Limb (tissue), 2 donors: ENCODE data around the gene NAT8L.
A peak's percentile ranks its signal among the peaks of the same experiment; 100 is the strongest.

ENCODE experiments used
- DNase-seq, 2 donors: peaks; one replicate each; pipeline ENCODE4 v3.0.0-alpha.2; 2016; ENCODE audit errors: extremely low spot score in 2 of 2

The NAT8L gene

DNA sequence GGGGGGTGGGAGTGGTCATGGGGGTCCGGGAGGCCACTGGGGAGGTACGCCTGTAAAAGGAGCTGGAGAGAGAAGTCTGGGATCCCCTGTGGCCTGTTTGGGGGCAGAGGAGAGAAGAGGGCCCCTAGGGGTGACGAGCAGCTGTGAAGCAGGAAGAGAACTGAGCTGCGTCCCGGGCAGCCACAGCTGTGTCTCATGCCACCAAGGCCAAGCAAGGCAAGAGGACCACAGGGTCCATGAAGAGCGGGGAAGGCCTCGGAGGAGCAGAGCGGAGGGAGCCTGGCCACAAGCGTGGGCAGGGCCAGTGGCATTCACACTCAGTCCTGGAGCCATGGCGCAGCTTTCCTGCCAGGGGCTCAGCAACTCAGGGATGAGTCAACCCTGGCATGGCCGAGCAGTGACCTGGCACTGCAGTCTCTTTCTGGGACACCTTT is 13.6 kb upstream of the NAT8L start:
- DNase-seq = peak in 1 of 2 donors; percentile 38

DNA sequence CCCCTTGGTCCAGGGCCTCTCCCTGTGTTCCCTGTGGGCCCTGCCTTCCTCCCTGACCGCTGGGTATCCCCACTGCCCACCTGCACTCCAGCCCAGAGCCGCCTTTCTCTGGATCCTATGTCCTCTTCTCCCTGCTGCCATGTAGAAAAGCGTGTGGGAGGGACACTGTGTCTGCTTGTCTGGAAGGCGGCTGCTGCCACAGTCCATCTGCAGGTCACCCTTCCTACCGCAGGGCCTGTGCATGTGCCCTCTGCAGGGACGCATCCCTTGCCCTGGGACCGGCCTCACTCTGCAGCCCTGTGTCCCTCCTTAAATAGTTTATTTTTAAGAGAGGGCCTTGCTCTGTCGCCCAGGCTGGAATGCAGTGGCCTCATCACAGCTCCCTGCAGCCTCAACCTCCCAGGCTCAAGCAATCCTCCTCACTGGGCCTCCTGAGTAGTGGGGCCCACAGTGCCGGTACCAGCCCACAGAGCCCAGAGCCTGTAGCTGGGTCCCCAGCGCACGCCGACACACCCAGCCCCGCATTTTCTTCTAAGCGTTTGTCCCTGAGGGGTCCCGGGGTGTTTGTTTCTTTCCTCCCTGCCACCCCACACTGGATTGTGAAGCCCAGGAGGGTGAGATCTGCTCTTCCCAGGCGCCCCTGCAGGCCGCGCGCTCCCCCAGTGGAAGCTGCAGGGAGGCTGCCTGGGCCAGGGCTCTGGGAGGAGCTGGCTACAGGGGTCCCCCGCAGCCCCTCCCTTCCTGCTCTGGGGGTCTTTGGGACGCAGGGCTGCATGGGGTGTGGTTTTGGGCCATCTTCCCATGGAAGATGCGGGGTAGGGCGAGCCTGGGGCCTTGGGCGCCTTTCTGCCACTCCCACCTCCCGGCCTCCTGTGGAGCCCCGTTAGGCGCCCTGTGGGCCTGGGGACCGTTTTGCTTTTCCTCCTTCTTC is 12.8 kb upstream of the NAT8L start:
- DNase-seq = peak in 1 of 2 donors; percentile 38

DNA sequence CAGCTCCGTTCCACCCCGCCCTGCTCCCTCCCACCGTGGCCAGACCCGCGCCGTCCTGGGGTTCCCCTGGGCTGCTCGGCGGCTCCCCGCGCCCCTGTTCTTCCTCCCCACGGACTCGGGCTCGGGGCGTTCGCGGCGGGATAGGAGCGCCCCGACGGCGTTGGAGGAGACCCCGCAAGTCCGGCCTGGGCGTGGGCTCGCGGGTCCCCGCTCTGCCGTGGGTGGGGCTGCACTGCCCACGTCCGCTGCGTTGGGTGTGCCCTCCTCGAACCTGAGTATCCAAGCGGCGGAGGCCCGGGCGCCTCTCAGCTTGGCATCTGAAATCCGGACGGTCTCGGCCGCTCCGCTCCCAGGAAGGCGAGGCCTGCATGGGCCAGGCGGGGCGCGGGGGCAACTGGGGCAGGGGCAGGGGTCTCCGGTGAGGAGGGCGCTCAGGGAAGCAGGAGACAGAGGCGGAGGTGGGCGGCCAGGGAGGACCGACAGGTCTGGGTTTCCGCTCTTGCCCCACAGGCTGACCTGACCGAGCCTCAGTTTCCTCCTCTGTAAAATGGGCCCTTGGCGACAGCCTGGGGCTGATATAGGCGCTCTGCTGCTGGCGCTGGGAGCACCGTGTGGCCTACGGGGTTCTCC is 12.0 kb upstream of the NAT8L start:
- peak in 1 of 2 donors; percentile 38 for DNase-seq

DNA sequence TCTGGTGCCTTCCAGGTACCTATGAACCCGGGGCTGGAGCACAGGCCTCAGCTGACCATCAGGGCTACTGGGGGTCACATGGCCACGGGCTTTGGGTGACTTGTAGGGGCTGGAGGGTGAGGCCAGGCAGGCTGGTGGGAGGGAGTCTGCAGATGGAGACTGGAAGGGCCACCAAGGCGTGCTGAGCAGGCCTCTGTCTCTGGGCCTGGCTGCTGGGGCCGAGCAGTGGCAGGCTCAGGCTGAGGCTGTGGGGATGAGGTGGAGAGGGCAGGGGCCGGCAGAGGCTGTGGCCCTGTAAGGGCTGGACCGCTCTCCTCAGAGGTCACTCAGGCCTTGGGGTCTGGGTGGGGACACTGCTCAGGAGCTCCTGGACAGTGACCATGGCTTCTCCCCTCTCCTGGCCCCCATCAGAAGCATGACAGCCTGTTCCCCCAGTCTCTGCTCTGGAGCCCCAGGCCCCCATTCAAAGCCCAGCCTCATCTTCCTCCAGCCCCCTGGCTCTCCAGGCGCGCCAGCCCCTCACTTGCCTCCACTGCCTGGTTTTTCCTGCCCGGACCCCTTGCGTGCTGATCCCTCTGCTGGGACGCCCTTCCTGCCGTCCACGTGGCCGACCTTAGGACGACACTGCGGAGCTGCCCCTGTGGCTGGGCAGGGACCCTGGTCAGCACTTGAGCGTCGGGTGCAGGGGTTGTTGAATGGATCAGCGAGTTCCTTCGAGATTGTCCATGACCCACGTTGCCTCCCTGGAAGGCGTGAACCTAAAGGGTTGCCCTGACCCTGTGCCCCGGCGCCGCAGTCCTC is 11.1 kb upstream of the NAT8L start:
- DNase-seq = no peak

DNA sequence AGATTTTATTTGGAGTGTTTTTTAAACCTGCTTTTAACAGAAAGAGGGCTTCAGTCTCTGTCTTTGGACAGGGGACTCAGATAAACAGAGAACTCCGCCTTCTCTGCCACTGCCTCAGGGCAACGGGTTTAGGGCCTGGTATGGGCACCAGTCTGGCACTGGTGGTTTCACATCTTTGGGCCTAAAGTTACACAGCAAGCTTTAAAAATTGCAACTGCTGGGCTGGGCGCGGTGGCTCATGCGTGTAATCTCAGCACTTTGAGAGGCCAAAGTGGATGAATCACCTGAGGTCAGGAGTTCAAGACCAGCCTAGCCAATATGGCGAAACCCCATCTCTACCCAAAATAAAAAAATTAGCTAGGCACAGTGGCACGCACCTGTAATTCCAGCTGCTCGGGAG is 10.3 kb upstream of the NAT8L start:
- DNase-seq = no peak

DNA sequence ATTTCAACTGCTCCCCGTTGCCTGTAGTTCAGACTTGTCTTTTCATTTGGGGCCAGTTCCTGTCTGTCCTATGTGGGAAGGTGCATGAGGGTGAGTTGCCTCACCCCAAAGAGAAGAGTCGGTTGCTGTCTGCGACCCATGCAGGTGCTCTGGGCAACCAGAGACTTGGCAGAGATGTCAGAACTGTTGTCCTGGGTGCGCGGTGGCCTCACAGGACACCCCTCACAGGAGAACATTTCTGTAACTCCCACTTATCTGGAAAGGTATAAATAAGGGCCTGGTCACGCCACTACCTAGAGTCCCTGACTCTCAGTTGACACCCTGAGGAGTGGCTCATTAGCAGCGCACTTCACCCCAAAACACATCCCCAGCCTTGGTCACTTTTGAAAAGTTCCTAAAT is 9.7 kb upstream of the NAT8L start:
- DNase-seq = no peak

DNA sequence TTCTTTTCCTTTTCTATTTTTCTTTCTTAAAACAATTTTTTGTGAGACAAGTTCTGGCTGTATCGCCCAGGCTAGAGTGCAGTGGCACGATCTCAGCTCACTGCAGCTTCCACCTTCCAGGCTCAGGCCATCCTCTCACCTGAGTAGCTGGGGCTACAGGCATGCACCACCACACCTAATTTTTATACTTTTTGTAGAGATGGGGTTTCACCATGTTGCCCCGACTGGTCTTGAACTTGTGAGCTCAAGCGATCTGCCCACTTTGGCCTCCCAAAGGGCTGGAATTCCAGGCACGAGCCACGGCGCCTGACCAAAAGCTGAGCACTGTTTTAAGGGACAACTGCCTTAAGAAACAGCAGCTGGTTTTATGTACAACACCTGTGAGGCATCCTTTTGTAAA is 9.3 kb upstream of the NAT8L start:
- no peak for DNase-seq

DNA sequence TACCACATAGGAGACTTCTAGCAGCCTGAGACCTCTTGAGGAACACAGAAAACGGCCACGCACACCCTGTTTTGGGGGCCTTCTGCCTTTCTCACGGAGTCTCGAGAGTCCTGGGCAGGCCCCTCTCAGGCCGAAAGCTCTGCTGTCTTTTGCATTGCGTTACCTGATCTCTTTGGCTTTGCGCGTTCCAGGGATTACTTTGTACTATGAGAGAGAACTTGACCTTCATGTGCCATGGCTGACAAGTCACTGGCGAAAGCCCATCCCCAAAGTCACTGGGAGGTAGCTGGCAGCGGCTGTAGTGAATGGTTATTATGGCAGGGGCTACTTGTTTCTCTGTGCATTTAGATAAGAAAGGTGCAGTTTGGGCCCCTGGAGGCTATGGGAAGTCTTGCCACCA is 8.0 kb upstream of the NAT8L start:
- no peak for DNase-seq

DNA sequence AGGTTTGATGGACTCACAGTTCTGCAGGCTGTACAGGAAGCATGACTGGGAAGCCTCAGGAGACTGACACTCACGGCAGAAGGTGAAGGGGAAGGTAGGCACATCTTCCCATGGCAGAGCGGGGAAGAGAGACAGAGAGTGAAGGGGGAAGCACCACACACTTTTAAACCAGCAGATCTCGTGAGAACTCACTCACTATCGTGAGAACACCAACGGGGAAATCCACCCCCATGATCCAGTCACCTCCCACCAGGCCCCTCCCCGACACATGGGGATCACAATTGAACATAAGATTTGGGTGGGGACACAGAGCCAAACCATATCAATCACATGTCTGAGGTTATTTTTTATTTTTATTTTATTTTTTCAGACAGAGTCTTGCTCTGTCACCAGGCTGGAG is 4.9 kb upstream of the NAT8L start:
- DNase-seq = peak in 1 of 2 donors; percentile 16

DNA sequence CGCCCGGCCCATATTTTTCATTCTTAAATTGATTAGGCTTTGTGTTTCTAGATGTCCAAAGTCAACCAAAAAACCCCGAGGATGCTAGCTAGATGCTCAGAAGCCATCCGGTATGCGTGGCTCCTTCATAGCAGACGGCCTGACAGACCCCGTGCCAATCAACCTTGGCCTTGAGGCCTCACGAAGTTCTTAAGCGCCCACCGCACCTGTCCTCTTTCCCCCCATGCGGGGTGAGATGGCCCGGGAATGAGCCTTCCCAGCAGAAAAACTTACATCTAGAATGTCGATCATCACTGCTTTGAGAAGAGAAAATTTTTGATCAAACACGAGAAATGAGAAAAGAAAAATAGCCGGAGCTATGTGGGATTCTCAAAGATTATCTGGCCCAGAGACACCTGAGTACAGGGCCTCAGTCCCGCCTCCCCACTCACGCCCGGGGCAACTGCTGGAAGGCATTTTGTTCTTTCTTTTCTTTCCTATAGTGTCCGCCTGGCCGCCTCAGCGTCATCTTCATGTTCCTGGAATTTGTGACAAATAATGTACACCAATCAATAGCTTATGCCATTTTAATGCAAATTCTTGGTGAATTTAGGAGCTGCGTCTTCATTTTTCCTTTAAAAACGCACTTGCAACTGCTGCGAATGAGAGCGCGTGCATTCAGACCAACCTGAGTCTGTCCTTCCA is 1.6 kb upstream of the NAT8L start:
- no peak for DNase-seq

DNA sequence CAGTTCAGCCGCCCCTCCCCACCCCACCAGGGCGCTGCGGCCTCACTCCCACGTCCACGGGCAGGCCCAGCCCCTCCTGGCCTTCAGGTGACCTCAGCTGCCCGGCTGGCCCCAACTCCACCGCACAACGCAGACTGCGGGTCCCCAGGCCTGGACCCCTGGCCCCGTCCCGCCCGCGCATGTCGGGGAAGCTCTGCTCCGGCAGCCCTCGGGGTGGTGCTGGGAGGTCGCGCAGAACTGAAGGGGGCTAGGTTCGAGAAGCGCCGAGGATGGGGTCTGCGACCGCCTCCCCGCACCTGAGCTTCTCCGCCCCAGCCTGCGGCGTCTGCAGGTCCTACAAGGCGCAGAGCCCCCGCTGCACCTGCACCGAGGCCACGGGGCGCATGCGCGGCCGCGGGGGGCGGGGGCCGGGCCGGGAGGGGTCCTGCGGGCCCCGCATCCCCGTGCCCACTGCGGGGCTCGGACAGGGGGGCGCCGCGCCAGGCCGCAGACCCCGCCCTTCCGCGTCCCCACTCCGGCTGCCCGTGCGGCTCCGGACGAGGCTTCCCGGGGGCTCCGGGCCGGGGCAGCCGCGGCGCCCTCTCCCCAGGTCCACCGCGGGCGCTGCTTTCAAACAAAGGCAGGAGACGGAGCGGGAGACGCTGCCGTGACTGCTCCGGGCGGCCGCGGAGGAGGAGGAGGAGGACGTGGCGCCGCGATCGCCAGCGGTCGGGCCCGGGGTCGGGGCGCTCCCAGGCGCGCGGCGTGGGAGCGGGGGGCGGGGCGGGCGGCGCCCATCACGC is 672 bp upstream of the NAT8L start:
- DNase-seq = peak in 1 of 2 donors; percentile 69

DNA sequence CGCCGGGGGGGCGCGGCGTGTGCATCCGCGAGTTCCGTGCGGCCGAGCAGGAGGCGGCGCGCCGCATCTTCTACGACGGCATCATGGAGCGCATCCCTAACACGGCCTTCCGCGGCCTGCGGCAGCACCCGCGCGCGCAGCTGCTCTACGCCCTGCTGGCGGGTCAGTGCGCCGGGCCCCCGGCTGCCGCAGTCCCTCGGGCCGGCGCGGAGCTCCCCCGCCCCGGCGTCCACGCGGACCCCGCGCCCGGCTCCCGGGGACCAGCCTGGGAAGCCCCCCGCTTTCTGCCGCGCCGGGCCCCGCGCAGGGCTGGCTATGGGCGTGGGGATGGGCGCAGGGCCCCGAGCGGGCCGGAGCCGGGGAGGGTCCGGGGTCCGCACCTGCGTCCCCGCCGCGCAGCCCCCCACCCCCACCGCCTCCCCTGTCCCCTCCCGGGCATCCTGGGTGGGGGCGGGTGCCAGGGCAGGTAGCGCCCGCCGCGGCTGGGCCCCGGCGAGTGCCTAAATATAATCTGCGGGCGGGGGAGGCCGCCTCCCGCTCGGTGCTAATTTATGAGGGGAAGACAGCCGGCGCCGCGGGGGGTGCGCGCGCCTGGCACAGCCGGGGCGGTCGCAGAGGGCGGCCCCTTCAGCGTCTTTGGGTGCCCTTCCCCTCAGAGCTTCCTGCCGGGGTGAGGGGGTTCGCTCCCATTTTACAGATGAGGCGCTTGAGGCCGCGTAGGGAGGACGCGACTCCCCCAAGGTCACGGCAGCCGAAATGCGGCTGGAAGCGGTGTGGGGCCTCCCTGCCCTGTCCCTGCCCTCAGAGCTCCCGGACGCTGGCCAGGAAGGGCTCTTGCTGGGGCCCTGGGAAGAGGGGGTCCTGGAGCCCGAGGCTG is 837 bp downstream of the NAT8L start:
- DNase-seq = peak in 1 of 2 donors; percentile 50

DNA sequence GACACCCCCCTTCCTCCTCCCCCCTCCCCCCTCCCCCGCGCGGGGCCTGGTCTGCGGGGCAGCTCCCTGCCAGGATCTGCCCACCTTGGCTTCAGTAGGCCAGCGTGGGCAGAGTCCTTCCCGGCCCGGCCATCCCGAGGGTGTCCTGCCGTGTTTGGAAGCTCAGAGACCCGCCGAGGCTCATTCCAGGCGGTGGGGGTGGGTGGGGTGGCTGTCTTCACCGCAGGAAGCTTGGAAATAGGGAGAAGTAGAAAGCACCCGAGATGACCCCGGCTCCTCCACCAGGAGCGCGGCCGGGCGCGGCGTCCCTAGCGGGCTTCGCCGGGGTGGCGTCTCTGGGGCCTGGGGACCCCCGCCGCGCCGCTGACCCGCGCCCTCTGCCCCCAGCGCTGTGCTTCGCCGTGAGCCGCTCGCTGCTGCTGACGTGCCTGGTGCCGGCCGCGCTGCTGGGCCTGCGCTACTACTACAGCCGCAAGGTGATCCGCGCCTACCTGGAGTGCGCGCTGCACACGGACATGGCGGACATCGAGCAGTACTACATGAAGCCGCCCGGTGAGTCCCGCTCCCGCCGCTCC is 1.6 kb downstream of the NAT8L start:
- DNase-seq = peak in 1 of 2 donors; percentile 46

DNA sequence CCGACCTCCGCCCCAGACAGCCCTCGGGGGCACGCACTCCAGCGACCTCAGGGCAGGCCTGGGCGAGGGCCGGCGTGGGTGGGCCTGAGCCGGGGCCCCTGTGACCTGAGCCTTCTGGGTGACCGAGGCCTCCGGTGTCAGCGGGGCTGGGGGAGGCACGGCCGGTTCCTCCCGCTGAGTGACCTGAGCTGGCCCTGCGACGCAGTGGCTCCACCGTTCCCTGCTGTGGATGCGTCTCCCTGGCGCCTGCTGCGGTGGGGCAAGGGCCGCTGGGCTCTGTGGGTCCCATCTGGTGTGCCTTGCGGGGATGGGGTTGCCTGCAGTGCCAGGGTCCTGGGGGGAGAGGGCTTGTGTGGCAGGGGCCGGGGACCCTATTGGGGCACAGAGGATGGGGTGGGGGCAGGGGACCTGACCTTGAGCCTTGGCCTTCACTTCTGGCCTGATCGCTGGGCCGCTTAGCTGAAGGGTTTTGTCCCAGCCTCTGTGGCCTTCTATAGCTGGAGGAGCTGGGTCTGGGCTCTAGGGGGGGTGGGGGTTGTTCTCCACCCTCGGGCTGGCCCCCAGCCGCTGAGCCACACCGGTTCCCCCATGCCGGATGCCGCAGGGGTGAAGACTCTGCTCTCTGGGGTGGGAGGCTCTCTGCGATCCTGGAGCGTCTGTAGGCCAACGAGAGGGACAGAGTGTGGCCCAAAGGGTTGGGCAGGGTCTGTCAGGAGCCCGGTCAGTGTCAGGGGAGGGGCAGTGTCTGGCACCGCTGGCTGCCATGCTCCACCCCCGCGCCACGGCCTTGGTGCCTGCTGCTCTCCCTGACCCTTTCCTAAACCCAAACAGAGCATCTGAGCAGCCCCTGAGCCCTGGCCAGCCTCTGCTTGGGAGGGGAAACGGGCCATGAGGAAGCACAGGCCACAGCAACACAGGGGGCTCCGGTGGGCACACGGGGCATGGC is 2.3 kb downstream of the NAT8L start:
- peak in 1 of 2 donors; percentile 28 for DNase-seq

DNA sequence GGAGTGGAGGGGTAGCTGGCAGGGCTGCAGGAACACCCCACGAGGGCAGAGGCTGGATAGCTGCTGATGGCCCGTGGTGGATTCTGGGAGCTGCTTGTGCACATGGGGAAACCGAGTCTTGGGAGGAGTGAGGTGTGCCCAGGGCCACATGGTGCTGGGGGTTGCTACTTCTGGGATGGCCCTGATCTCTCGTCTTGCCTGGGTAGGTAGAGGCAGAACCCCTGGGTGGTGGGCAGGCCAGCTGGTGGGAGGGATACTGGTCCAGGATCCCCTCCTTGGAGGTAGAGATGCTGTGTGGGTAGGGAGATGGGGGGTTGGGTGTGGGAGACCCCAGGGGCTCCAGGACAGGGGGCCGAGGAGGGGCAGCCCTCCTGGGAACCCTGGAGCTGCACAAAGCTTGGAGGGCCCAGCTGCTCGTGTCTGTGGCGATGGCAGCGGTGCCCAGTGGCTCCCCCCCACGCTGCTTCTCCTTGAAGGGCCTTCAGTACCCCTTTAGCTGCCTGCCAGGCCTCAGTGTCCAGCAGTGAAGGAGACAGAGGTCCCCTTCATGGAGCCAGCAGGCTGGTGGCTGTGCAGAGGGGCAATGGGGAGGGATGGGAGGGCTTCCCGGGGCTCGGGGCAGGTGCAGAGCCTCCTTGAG is 3.2 kb downstream of the NAT8L start:
- DNase-seq = peak in 1 of 2 donors; percentile 27

DNA sequence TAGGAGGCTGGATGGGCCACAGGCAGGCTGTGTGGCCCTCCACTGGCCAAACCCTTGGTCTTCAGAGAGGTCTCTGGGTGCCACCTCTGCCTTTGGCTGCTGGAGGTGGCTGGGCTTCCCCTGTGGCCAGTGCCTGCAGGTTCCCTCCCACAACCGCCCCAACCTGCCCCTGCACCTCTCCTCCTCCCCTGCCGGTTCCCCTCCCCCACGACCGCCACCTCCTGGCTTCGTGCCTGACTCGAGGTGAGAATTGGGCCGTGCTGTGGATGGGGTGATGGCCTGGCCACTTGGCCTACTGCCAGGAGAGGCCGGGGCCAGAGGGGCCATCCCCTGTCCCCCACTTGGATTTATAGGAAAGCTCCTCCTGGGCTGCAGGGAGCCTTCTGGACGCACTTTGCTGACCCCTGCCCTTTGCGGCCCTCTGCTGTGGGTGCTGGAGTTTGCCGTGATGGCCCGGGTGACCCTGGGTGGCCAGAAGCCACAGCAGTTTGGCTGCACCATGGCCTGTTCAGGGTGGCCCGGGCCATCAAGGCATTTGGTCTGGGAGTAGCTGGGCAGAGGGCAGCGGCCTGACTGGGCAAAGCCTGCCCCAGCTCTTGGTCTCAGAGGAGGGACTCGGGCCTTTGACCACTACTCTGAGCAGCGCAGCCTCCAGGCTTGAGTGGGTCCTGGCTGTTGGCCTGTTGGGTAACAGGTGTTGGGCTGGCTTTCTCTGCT is 3.8 kb downstream of the NAT8L start:
- peak in 1 of 2 donors; percentile 37 for DNase-seq
